SU-DHL-6 (cell line): Measurements from ENCODE around the gene PHLDB2.

Experiments used
- CTCF ChIP-seq: fragments of 200-600 bp; sonication (generic); IDR thresholded peaks from one replicate; pipeline ENCODE4 v1.5.1; 2017; ENCODE audit warnings: antibody characterized with exemption, mild to moderate bottlenecking, low read length, moderate library complexity; ENCODE audit not compliant: insufficient read depth, poor library complexity, severe bottlenecking
- EZH2phosphoT487 ChIP-seq: fragments of 200-600 bp; sonication (generic), shearing (Covaris generic); conservative IDR thresholded peaks from 2 replicates; pipeline ENCODE4 v1.6.1; 2018; ENCODE audit warnings: mild to moderate bottlenecking, antibody characterized with exemption, low read length, moderate library complexity, mixed read lengths

- TF ChIP-seq CTCF: no peak
- no peak for TF ChIP-seq EZH2phosphoT487
Observed at GRCh38 chr3:111851511-111851954, 7.5 kb upstream of the PHLDB2 start.
